GM19099 (cell line): ENCODE data around the gene SLC6A6.

Experiments
- POLR2A ChIP-seq: IDR thresholded peaks from 3 replicates; pipeline ENCODE4 v1.6.1; 2011; ENCODE audit warnings: low read depth; ENCODE audit not compliant: insufficient read length; ENCODE audit errors: extremely low read depth

Gene SLC6A6

GRCh38 chr3:14518893-14519292, 116.5 kb downstream of the SLC6A6 start:
- TF ChIP-seq POLR2A, result no peak

DNA sequence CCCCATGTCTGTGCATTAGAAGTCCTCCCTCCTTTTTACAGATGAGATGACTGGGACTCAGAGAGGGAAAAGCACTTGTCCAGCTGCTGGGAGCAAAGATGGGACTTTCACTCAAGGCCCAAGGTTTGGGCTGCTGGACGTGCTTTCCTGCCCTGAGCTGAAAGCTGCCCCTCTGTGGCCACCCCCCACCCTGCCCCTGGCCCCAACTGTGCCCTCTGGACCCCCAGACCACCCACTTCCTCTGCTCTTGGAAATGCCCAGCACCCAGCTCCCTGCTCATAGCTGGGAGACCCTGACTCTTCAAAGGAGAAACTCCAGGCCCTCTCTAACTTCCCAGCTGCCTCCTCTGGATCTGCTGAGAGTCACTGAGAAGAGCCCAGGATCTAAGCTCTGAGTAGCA, 117.0 kb downstream of the SLC6A6 start:
- no peak for TF ChIP-seq POLR2A

DNA sequence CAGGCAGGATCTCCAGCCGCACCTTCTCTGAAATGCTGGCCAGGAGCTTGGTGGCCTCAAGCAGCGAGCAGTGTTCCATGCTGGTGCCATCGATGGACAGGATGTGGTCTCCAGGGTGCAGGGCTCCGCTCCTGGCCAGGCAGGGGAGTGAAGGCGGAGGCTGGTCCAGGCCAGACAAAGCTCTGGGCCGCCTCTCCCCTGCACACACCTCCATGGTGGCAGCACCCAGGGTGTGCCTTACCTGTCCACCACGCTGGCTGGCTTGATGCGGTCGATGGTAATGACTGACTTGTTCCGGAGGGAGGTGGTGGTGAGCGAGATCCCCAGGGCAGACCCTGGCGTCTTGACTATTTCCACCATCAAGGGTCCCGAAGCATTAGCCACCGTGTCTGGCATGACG, 117.7 kb downstream of the SLC6A6 start:
- no peak for TF ChIP-seq POLR2A

DNA sequence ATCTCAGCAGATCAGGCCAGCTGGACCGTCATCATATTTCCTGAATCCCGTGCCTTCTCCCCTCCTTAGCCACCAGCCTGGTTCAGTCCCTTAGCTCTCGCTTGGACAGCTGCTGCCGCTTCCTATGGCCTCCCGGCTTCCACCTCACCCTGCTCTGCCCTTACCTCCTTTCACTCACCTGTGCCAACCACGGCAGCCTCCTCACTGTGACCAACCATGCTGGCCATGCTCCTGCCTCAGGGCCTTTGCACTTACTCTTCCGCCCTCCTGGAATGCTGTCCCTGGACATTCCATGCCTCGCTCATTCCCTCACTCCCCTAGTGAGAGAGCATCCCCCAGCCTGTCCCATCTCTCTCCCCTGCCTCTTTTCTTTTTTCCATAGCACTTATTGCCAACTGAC, 118.6 kb downstream of the SLC6A6 start:
- TF ChIP-seq POLR2A, result no peak

- no peak for TF ChIP-seq POLR2A
Measured at GRCh38 chr3:14521611-14522010, 119.2 kb downstream of the SLC6A6 start.

- no peak for TF ChIP-seq POLR2A
Measured at GRCh38 chr3:14522129-14522691, 119.8 kb downstream of the SLC6A6 start.

DNA sequence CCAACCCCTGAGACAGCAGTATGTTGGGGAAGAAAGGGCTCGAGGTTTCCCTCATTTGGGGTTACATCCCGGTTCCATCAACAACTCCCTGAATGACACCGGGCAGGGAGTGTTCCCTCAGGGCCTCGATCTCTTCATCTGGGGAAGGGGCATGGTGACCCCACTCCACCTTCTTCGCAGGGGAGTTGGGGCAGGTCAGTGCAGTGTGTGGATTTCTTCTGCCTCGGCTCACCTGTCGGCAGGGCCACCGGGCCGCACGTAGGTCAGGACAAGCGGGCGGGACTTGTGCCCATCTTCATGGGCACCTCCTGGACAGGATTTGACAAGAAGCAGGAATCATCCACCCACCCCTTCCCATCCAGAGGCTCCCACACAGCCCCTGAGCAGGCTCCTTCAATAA, 120.4 kb downstream of the SLC6A6 start:
- TF ChIP-seq POLR2A, result no peak

DNA sequence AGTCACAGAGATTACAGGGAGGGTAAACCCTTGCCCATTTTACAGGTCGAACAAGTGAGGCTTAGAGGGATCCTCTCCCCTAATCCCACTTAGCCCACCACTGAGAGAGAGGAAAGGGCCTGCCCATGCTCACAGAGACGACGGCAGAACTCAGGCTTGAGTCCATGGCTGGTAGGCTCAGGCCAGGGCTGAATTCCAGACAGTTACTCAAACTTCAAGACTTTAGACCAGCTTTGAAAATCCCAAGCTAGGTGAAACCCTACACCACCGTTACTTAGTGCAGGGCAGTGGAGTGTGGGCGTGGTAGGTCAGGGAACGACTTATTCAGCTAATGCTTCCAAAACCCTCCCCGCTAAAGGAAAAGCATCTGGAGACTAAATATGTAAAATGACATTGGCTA, 121.4 kb downstream of the SLC6A6 start:
- no peak for TF ChIP-seq POLR2A

GRCh38 chr3:14524311-14524711, 121.9 kb downstream of the SLC6A6 start:
- TF ChIP-seq POLR2A, result no peak

DNA sequence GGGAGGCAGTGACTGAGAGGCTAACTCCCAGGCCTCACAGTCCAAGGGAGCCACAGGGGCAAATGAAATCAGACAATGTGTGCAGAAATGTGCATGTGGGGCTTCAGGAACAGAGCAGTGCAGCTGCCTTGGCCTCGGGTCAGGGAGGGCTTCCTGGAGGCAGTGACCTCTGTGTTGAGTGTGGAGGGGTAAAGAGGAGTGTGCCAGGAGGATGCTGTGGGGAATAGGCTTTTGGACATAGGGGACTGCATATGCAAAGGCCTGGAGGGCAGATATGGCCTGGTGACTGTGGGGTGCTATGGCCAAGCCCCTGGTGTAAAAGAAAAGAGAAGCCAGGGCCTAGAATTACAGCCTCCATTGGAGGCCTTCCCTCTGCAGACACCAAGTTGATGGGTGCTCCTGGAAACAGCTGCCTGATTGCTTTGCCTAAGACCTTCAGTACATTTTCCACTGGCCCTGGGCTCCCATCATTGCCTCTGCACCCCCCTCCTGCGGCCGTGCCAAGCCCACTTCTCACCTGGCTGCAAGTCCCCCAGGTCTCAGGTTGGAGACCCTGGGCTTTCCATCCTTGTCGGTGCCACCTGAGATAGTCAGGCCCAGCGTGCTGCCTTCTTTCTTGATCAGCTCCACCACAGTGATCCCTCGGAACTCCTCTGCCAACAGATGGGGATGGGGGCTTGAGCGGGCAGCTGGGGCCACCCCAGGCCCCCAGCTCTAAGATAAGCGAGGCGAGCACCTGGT, 122.7 kb downstream of the SLC6A6 start:
- TF ChIP-seq POLR2A, result no peak

- no peak for TF ChIP-seq POLR2A
Measured at GRCh38 chr3:14525685-14526631, 123.6 kb downstream of the SLC6A6 start.

- no peak for TF ChIP-seq POLR2A
Measured at GRCh38 chr3:14528081-14528480, 125.7 kb downstream of the SLC6A6 start.

- TF ChIP-seq POLR2A, result no peak
Measured at GRCh38 chr3:14531856-14532395, 129.5 kb downstream of the SLC6A6 start.

DNA sequence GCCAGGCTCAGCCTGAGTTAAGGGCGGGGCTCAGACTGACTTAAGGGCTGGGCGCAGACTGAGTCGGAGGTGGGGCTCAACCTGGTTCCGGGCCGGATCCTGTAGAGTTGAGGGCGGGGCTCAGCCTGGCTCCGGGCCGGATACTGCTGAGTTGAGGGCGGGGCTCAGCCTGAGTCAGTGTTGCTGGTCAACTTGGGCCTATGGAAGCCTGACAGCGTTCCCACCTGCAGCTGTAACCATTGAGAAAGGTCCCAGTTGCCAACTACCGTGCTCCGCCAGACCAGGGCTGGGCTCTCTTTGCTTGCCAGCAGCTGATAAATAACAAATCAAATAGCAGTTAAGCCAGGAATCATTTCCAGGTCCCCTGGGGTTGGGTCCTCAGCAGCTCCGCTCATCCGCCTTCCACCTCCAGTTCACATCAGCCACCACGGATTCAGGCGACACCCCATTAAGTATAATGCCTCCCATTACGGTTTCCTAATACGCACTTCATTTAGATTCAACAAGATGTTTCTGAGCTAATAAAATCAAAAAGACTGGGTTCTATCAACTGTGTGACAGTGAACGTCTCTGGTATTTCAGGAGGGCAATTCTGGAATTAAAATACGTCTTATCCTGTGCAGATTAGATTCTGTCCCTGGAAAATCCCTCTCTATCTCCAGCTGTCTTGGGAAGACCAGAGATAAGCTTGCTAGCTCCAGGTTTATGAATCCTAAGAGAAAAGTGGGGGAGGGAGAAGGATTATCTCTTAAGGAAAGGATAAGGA, 130.5 kb downstream of the SLC6A6 start:
- TF ChIP-seq POLR2A, result no peak
